NOMO-1 treated with dmso at 0.1 percent for 144 hours (cell line): ENCODE data around the gene TENM4.
A peak's percentile ranks its signal among the peaks of the same experiment; 100 is the strongest.

ENCODE experiments used
- DNase-seq: peaks from one replicate; lab custom pipeline; 2025; ENCODE audit not compliant: unreplicated experiment; lab: John Stamatoyannopoulos, UW

The TENM4 gene

DNA sequence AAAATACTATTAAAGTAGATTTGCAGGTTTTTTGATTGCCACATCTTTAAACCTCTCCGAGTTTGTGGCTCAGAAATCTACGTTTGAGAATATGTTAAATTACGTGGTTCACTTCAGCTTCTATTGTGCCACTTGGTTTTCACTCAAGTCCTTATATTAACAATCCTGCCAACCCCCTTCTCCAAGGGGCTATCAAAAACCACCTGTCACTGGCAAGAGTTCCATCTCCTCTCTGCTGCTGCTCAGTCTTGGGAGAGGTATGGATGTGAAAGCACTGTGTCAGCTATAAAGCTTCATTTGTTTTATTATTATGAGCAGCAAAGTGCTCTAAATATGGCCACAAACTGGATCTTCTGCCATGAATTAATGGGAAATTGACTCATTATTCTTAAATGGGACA lies 668.6 kb downstream of the TENM4 start:
- DNase-seq = no peak

DNA sequence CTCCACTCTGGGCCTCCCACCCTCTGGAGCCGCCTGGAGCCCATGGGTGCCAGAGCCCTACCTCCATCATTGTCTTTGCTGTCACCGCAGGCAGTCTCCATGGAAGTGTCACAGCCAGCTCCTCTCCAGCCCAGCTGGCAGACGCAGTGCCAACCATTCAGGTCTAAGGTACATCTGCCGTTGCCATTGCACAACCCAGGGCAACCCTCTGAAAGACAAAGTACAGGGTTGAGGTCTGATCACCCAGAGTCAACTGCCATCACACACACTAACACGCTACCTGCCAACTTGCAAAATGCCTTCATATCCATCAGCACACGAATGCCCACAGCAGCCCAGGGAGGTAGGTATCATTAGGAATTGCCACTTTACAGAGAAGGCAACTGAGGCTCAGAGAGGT lies 669.9 kb downstream of the TENM4 start:
- no peak for DNase-seq

DNA sequence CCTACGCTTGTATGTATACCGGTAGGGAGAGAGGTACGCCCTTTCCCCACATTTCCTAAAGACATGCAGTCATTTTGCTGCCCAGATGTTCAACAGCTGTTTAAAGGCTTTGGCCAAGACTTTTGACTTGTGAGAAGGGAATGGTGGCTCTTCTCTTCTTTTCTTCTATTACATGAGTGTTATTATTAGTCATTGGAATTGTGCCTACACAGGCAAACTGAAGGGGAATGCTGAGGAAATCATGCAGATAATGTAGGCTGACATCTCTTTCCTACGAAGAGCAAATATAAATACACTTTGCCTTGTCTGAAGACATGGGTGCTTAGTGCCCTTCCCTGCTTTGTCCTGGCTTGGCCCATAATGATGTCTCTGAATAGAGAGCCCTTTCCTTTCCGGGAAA lies 671.9 kb downstream of the TENM4 start:
- DNase-seq = no peak

DNA sequence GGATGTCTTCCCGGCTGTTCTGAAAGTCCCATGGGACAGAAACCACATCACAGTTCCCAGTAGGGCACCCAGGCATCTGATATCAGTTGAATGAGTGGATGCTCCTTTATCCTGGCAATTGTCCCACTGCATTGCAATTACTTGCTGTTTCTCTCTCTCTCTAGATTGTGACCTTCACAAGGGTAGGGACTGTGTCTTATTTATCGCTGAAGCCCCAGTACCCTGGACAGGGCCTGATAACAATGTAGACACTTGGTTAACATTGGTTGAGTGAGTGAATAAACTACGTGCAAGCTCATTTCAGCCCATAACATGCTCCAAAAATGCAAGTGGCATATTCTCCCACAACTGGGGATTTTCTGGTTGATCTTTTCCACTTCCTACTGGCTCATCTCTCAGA lies 672.5 kb downstream of the TENM4 start:
- DNase-seq = no peak

DNA sequence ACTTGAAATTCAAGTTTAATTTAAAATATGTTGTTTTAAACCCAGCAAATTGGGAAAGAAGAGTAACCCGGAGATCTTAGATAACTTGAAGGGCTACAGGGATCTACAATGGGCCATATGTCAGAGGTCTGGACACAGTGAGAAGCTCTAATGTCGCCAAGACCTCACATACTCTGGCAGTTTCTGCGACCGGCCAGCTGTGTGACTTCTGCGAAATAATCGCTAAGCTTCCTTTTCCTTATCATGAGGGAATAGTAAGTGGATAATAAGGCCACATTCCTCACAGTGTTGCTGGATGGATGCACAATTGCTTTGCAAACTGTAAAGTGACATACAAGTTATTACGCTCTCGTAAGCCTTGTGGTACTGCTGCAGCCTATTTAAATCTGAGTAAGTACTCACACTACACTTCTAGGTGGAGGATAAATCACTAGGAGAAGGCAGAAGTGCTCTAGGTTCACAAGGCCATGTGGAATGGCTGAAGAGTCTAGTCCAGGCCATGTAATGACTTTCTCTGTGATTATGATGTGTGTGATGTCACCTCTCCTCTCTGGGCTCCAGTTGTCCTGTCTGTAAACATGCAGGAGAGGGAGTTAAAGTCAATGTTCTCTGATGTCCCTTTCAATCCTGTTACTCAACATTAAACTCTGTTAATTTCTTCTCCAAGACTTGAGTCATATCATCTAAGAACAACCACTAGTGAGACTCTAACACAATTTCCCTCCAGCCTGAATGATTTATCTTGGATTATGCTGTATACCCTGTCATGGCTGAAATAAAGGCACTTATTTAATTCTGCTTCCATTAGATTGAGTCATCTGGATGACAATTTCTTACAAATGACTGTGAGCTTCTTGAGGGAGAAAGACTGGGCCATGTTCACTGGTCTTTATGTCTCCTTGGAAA lies 673.5 kb downstream of the TENM4 start:
- DNase-seq = no peak

DNA sequence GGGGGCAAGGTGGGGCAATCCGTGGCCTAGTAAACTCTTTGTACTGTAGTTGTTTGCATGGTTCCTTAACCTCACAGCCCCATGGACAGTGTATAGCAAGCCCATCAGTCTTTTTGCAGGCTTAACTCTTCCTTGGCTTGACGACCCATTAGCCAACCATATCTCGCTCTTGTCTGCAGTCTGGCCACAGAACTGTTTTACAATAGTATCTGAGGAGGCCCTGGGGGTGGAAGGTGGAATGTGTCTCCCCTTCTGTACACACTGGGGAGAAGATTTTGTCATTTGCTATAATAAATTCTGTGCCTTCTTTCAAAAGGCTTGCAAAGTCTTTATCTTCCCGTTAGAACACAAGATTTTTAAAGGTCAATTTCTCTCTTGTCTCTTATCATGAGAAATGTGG lies 675.9 kb downstream of the TENM4 start:
- no peak for DNase-seq

DNA sequence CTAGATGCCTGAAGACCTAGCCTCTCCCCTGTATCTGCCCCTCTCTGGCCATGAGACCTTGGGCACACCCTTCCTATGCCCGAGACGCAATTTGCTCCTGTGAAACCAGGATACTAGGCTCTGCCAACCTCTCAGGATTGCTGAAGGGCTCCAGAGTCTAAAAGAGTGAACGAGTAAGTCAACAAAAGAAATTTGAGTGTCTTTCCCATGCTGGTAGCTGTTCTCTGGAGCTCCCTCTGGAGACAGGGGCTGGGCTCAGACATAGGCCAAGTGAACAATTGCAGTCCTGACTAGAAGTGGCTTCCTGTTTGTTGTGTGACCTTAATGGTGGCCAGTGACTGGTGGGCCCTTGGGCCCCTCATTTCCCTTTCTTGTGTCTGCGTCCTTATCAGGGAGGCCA lies 677.2 kb downstream of the TENM4 start:
- DNase-seq = no peak

DNA sequence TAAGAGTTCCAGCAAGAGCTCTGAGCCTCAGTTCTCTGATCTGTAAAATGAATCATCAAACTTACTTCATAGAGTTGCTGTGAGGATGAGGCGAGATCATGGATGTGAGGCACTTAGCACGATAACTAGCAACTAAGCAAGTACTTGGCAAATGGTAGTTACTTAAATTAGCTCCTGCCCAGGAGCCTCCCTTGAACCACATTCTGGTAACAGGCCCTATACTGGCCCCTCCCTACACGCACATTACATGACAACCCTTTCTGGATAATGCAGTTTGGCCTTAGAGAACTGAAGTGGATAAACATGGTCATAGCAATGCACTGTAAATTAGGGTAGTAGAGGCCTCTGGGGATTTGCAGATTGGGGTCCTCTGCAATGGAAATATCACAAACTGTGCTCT lies 678.7 kb downstream of the TENM4 start:
- no peak for DNase-seq

DNA sequence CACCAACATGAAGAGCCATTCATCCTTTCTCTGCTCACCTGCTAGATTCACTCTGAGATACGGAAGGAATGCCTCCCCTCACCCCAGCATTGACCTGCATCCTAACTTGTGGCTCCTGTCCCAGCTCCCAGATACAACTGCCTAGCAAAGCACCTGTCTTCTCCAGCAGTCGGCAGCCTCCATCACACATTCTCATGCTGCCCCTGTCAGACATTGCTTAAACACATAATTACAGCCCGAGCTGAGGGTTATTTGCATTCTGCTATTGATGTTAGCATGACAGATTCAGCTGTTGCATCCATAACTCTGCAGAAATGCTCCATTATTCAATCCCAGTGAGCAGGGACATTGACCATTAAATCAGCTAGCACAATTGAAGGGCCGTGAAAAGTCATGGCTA lies 681.8 kb downstream of the TENM4 start:
- no peak for DNase-seq

DNA sequence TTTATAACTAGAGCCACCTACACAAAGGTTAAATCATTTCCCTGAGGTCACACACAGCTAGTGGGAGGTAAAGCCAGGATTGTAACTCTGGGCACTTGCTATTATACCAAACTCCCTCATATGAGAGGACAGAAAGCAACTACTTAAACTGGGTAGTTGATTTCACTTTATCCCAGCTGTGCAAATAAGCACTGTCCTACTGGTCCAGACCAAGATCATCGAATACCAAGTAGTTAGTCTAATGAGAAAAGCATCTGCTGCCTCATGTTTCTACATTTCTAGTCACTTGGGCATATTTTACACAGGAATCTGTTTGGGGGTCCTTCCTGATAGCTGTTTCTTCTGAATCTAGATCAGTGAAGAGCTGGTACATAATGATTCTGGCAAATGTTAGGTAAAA lies 687.5 kb downstream of the TENM4 start:
- DNase-seq = no peak

DNA sequence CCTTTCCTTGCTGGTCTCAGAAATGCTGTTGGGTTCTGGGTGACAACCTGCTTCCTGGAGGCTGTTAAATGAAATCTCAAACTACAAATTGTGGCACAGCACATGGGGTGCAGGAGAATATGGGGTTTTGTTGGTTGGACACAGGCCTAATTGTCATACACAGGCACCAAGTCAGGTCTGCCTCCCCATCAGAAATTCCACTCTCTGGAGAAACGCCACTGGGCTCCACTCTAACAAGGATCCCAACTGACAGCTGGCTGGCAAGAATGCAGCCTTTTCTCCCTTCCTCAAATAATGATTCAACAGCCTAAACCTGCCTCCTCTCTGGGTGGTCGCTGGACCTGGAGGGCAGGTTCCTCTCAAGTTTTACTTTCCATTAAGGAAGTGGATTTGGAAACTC lies 688.3 kb downstream of the TENM4 start:
- DNase-seq = no peak

DNA sequence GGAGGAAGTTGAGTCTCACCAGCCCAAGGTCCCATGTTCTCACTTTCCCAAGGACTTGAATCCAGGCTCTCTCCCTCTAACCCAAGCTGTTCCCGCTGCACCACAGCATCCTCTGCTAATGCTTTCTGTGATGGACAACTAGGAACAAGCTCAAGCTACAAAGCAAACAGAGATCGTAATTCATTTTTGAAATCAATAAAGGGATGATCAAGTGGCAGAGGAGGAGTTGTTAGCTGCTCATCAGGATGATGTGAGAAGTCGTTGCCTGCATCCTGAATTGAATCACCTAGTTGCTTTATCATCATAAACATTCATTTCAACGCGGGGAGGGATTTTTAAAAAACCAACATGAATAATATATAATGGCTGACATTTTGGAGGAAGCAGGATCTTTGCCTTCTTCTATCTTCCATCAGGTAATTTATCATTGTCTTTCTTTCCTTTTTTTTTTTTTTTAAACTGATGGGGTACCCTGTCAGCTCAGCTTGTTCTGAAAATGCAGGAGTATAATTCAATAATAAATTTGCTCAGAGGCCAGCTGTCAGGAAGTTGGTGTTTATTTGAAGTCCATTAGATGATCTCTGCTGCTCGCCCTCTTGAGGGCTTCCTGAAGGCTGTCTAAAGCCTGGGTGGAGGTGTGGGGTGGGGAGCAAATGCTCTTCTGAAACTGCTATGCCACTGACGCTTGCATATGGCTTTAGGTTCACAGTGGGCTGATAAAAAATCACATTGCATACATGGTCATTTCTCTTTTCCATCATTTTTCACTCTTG lies 691.7 kb downstream of the TENM4 start:
- no peak for DNase-seq

DNA sequence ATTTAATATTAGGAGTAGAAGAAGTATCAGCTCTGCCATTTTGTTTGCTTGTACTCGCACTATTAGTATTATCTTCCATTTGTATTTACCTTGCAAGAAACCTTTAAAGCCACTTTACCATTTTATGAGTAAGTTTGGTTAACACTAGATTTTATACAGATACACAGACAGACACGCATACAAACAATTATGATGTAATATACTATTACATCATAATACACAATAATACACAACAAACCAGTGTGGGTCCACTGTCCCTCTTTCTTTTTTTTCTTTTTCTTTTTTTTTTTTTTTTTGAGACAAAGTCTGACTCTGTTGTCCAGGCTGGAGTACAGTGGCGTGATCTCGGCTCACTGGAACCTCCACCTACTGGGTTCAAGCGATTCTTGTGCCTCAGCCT lies 695.9 kb downstream of the TENM4 start:
- DNase-seq = no peak

DNA sequence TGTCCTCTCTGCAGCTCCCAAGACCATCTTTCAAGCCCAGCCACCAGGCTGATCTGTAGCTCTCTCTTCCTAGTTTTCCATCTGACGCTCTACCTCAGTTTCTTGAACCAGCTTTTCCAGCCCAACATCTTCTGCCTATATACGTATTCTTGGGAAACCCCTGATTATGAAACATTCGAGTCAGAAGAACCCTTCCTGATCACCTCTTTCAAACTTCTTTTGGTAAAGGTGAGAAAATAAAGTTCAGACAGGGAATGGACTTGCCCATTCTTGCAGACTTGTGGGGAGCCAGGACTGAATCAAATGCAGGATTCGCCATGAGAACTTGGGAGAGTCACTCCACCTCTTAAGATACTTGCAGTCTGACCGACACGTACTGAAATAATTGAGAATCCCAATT lies 696.6 kb downstream of the TENM4 start:
- DNase-seq = no peak

DNA sequence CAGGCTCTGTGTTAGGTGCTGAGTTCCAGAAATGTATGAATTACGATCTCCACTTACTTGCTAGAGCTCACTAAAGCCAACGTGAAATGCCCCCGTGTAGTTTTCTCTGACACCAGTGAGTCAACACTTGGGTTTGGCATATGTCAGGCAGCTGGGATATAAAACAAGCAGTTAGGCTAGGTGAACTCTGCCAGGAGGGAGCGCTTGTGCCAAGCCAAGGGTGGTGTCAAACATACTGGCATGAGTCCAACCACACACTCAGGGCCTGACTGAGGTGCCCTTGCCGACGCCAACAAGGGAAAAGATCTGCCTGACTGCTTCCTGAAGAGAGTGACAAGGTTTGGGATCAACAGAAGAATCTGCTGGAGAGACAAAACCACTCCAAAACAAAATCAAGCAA lies 698.4 kb downstream of the TENM4 start:
- no peak for DNase-seq

DNA sequence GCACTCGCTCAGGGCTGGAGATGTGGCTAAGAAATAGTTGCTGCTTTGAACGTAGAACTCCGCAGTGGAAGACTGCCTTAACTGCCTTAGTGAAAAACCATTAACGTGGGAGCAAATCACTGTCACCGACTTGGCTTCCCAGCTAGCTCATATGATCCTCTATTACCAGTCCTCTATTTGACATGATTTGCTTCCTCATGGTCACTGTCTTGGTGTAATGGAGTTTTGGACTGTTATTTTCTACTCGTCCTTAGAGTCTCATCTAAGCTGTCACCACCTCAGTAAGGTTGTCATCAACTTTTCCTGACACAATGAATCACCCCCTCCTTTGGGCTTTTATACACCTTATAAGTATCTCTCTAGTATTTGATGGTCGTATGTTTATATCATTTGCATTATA lies 699.1 kb downstream of the TENM4 start:
- no peak for DNase-seq

DNA sequence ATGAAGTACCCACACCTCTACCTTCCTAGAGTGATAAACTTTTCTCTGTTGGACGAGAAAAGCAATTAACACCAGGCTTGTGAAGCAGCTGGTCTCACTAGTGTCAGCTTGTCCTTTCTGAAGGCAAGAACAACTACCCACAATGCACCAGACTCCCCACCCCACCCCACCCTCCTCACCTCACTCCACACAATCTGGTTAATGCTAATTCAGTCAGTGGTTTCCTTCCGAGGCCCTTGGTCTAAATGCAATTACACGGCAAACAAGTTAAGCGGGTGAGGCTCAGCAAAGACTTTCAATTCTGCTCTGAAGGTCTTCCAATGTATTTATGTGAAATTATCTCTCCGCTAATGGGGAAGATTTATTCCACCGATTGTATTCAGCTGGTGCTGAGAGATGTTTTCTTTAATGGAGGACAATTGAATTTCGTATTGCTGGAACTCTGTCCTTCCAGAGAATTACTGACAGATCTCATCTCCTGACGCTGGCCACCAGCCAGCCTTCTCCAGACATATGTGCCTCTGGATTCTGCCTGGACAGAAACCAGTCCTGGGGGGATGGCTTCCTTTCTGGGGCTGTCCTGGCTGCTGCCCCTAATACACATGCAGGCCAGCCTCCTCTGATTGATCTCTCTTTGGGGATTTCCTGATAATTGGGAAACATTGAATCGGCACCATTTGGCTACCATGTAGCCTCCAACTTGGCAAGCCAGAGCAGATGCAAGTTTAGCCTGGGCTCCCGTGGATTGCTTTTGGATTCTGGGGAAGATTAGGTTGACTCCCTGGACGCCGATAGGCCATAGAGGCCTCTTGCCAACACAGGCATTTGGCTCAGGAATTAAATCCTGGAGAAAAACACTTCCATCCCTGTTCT lies 700.4 kb downstream of the TENM4 start:
- no peak for DNase-seq

DNA sequence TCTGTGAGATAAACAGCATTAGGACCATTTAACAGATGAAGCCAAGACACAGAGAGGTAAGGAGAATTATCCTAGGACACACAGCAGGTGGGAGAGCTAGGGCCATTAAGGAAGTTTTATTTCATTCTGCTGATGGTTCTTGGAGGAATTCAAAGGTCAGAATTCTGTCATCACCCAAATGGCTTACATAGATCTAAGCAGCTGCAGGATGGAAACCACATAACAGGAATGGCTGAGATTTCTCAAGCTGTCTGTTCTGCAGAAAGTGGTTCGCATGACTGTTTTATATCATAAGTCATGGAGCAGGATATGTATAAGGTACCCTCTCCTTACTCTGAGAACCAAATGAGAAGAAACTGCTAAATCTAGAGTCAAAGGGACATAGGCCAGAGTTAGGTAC lies 702.9 kb downstream of the TENM4 start:
- DNase-seq = no peak

DNA sequence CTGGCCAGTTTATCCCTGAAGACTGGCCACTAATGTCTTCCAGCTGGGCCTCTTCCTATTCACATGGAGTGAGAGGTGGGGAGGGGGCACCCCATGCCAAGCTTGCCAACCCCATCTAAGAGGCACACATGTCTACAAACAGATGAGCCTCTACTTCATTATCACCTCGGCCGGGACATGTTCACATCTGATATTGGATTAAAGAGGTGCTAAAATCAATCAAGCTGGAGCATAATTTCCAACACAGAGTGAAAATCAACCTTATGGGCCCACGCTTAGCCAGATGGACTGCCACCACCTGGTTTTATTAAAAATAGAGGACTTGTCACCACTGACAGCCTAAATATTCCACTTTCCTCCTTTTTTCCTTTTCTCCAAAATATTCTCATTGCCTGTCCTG lies 703.5 kb downstream of the TENM4 start:
- no peak for DNase-seq

DNA sequence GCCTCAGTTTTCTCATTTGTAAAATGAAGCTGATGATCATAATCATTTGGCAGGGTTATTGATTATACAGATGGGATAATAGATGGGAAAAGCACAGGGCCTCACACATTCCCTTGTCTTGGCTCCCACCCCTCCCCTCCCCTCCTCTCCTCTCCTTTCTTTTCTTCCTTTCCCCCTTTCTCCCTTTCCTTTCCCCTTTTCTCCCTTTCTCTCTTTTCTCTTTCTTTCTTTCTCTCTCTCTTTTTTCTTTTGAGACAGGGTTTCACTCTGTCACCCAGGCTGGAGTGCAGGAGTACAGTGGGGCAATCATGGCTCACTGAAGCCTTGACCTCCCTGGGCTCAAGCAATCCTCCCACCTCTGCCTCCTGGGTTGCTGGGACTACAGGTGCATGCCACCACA lies 705.1 kb downstream of the TENM4 start:
- DNase-seq = no peak

DNA sequence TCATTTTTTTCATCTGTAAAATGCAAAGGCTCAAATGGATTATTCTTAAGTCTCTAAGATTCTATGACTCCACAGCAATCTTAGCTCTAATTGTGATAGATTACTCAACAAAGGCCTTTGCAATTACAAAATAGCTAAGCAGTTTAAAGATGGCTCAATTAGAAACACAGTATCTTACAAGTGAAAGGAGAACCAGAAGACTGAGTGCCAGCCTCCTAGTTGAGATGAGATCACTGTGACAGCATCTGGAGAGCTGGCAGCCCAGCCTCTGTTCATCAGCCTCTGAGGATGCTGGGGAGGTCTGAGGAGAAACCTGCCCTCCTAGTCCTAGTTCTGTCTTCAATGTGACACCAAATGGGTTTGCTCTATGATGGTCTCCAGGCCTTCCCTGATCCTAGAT lies 707.8 kb downstream of the TENM4 start:
- peak; percentile 40 for DNase-seq

DNA sequence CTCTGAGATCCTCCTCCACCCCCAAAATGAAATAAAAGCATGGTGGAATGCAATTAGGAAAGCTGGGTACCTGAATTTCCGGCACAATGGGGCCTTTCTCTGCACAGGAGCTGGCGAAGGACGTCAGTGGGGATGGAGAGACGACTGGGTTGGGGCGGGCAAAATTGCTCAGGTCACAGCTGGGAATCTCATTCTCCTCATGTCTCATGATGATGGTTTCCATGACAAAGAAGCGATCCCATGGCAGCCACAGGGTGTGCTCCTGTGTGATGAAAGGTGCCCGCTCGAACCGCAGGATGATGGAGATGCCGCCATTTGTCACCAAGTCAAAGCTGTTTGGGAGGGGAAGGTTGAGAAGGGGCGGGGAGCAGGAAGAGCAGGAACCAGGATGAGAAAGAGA lies 708.6 kb downstream of the TENM4 start:
- DNase-seq = no peak
